Trophoblast cell (in vitro differentiated cells and primary cell): ENCODE measurements around the gene COL4A4. TPM values are rescaled to one million over a fixed set of nuclear protein-coding genes. Genes with fewer than 3 reads are reported as not detected.

Experiments
- DNase-seq, 2 donors: peaks; one replicate each; pipeline ENCODE4 v3.0.0-alpha.2; 2016
- H2AFZ ChIP-seq: 2 replicates; pipeline ENCODE4 v1.6.1; 2013; ENCODE audit warnings: low read length, moderate library complexity, mild to moderate bottlenecking; ENCODE audit not compliant: insufficient read depth, poor library complexity
- H2AK5ac ChIP-seq: 2 replicates; pipeline ENCODE4 v1.6.1; 2013; ENCODE audit warnings: mild to moderate bottlenecking, low read length
- H2BK120ac ChIP-seq: 2 replicates; pipeline ENCODE4 v1.6.1; 2013; ENCODE audit warnings: low read length, mild to moderate bottlenecking, moderate library complexity; ENCODE audit not compliant: insufficient read depth, poor library complexity
- H2BK12ac ChIP-seq: 2 replicates; pipeline ENCODE4 v1.6.1; 2013; ENCODE audit warnings: mild to moderate bottlenecking, low read length, moderate library complexity
- H2BK5ac ChIP-seq: 2 replicates; pipeline ENCODE4 v1.6.1; 2013; ENCODE audit warnings: low read length, low read depth, moderate library complexity, mild to moderate bottlenecking; ENCODE audit not compliant: poor library complexity
- H3K14ac ChIP-seq: 2 replicates; pipeline ENCODE4 v1.6.1; 2013; ENCODE audit warnings: mild to moderate bottlenecking, low read length
- H3K18ac ChIP-seq: 2 replicates; pipeline ENCODE4 v1.6.1; 2013; ENCODE audit warnings: mild to moderate bottlenecking, low read length
- H3K23ac ChIP-seq: 2 replicates; pipeline ENCODE4 v1.6.1; 2013; ENCODE audit warnings: low read length
- H3K27ac ChIP-seq: 2 replicates; pipeline ENCODE4 v1.5.1; 2013; ENCODE audit warnings: low read depth, mild to moderate bottlenecking, inconsistent platforms, low read length, moderate library complexity
- H3K27me3 ChIP-seq: 2 replicates; pipeline ENCODE4 v1.6.1; 2013; ENCODE audit warnings: inconsistent platforms, mild to moderate bottlenecking, low read length, moderate library complexity; ENCODE audit not compliant: insufficient read depth
- H3K36me3 ChIP-seq, 2 experiments: 1 replicate in 1 of 2; 2 replicates in 1 of 2; pipeline ENCODE4 v1.6.1; 2013; ENCODE audit warnings: low read length in 2 of 2, mild to moderate bottlenecking in 2 of 2, moderate library complexity in 1 of 2; ENCODE audit not compliant: insufficient read depth in 2 of 2, control insufficient read depth in 1 of 2
- H3K4ac ChIP-seq: 2 replicates; pipeline ENCODE4 v1.6.1; 2013; ENCODE audit warnings: low read depth, mild to moderate bottlenecking, low read length, moderate library complexity
- H3K4me1 ChIP-seq, 2 experiments: 1 replicate in 1 of 2; 2 replicates in 1 of 2; pipeline ENCODE4 v1.6.1; 2013; ENCODE audit warnings: low read length in 2 of 2, mild to moderate bottlenecking in 2 of 2, moderate library complexity in 1 of 2; ENCODE audit not compliant: insufficient read depth in 2 of 2, control insufficient read depth in 1 of 2
- H3K4me2 ChIP-seq: 2 replicates; pipeline ENCODE4 v1.6.1; 2013; ENCODE audit warnings: inconsistent platforms, mild to moderate bottlenecking, low read length, moderate library complexity
- H3K4me3 ChIP-seq: 2 replicates; pipeline ENCODE4 v1.5.1; 2013; ENCODE audit warnings: mild to moderate bottlenecking, low read depth, low read length, inconsistent platforms
- H3K79me1 ChIP-seq: one replicate; pipeline ENCODE4 v1.6.1; 2013; ENCODE audit warnings: low read length
- H3K79me2 ChIP-seq: 2 replicates; pipeline ENCODE4 v1.6.1; 2013; ENCODE audit warnings: low read length, mild to moderate bottlenecking; ENCODE audit not compliant: control insufficient read depth, insufficient read depth, poor library complexity
- H3K9ac ChIP-seq: 2 replicates; pipeline ENCODE4 v1.6.1; 2013; ENCODE audit warnings: mild to moderate bottlenecking, low read length
- H3K9me3 ChIP-seq: 2 replicates; pipeline ENCODE4 v1.6.1; 2013; ENCODE audit warnings: low read depth, mild to moderate bottlenecking, control low read depth, inconsistent platforms, low read length; ENCODE audit not compliant: insufficient read depth
- H4K12ac ChIP-seq: 2 replicates; pipeline ENCODE4 v1.6.1; 2013; ENCODE audit warnings: low read depth, mild to moderate bottlenecking, low read length, moderate library complexity
- H4K8ac ChIP-seq: 2 replicates; pipeline ENCODE4 v1.6.1; 2013; ENCODE audit warnings: low read depth, mild to moderate bottlenecking, low read length, moderate library complexity
- H4K91ac ChIP-seq: one replicate; pipeline ENCODE4 v1.6.1; 2013; ENCODE audit warnings: low read depth, mild to moderate bottlenecking, low read length, moderate library complexity
- WGBS: extraction: QIAGEN DNeasy Blood & Tissue Kit; methylation state at CpG from one replicate; pipeline ENCODE4 v1.1.7; 2013; ENCODE audit warnings: missing lambda C conversion rate; ENCODE audit not compliant: insufficient read length, insufficient coverage; ENCODE audit errors: extremely low coverage; 5-methylcytosine and 5-hydroxymethylcytosine counted together
- polyA plus RNA-seq: library from polyadenylated mRNA; stranded (reverse); fragments of 200-250 nt; gene quantifications from 2 replicates; pipeline ENCODE4 v1.2.3, GENCODE V29; 2013

The COL4A4 gene
- 0.05 and 0.06 TPM in 2 replicates for polyA plus RNA-seq

- peak within 1 kb of the TSS; percentile 95 for H3K4me2 ChIP-seq
- peak within 1 kb of the TSS; percentile 63 for H3K4me3 ChIP-seq
- no peaks in the 10 kb centered on the region for H3K79me2 ChIP-seq
- H3K9ac ChIP-seq = no peak within 1 kb of the TSS
- no peak within 1 kb of the TSS for H3K14ac ChIP-seq
- H4K91ac ChIP-seq = no peak within 1 kb of the TSS
- H3K18ac ChIP-seq = no peak within 1 kb of the TSS
- H3K9me3 ChIP-seq = no peaks in the 10 kb centered on the region
- H2AK5ac ChIP-seq = no peak within 1 kb of the TSS
- no peak within 1 kb of the TSS for H3K23ac ChIP-seq
- no peaks in the 10 kb centered on the region for H3K79me1 ChIP-seq
- H3K27me3 ChIP-seq = peaks cover 28% of the 10 kb centered on the region
- no peak within 1 kb of the TSS for H3K27ac ChIP-seq
- H2AFZ ChIP-seq = peak within 1 kb of the TSS; percentile 78
- no peak within 1 kb of the TSS for H4K8ac ChIP-seq
- H4K12ac ChIP-seq = no peak within 1 kb of the TSS
- no peak within 1 kb of the TSS for H2BK120ac ChIP-seq
- no peak within 1 kb of the TSS for H2BK12ac ChIP-seq
- no CpG with 5 or more reads among the region's 77 CpGs for WGBS
- DNase-seq = peak in 1 of 2 donors; percentile 18
- peaks cover 12 to 15% of the 10 kb centered on the region in 2 experiments for H3K4me1 ChIP-seq
- no peaks in the 10 kb centered on the region for H3K36me3 ChIP-seq
- no peak within 1 kb of the TSS for H2BK5ac ChIP-seq
- no peak within 1 kb of the TSS for H3K4ac ChIP-seq
Observed at GRCh38 chr2:227163998-227164762, at the start of gene COL4A4, which contains the start of gene COL4A3. Gene COL4A4, minus strand, starts transcription at chr2:227164205. Its CDS starts 16,722 bp downstream, at chr2:227147483. Gene COL4A3, plus strand, starts transcription at chr2:227164624. Its CDS starts 103 bp downstream, at chr2:227164727.

GRCh38 chr2:227207573-227207972 lies 43.6 kb upstream of the COL4A4 start:
- Histone ChIP-seq H3K79me2 (no peaks in the 10 kb centered on the region), H3K9ac (no peak overlapping the region), H3K27ac (no peak overlapping the region), H2AK5ac (no peak overlapping the region), H2BK5ac (no peak overlapping the region), H4K12ac (no peak overlapping the region), H3K4me2 (no peak overlapping the region), H3K18ac (no peak overlapping the region), H3K9me3 (no peaks in the 10 kb centered on the region), H3K27me3 (no peaks in the 10 kb centered on the region), H3K79me1 (no peaks in the 10 kb centered on the region), H2BK12ac (no peak overlapping the region), H2BK120ac (no peak overlapping the region), H3K36me3 (no peaks in the 10 kb centered on the region), H3K4ac (no peak overlapping the region), H2AFZ (no peak overlapping the region), H3K23ac (no peak overlapping the region), H3K14ac (no peak overlapping the region), H3K4me3 (no peak overlapping the region), H4K91ac (no peak overlapping the region), H4K8ac (no peak overlapping the region), H3K4me1 (peaks cover 0 to 5% of the 10 kb centered on the region in 2 experiments)
- DNase-seq = no peak
- WGBS = no CpG with 5 or more reads among the region's 2 CpGs

GRCh38 chr2:227206406-227206805 lies 42.4 kb upstream of the COL4A4 start:
- H3K79me2 ChIP-seq = no peaks in the 10 kb centered on the region
- no peak overlapping the region for H2BK120ac ChIP-seq
- no peak overlapping the region for H3K4ac ChIP-seq
- no peak overlapping the region for H3K4me2 ChIP-seq
- no peak overlapping the region for H3K23ac ChIP-seq
- H3K79me1 ChIP-seq = no peaks in the 10 kb centered on the region
- no peak overlapping the region for H2BK12ac ChIP-seq
- no peak overlapping the region for H4K91ac ChIP-seq
- no peak overlapping the region for H3K14ac ChIP-seq
- H2AFZ ChIP-seq = no peak overlapping the region
- H3K27me3 ChIP-seq = no peaks in the 10 kb centered on the region
- H3K9ac ChIP-seq = no peak overlapping the region
- H3K36me3 ChIP-seq = no peaks in the 10 kb centered on the region
- H3K27ac ChIP-seq = no peak overlapping the region
- H2AK5ac ChIP-seq = no peak overlapping the region
- no CpG with 5 or more reads among the region's 9 CpGs for WGBS
- no peak overlapping the region for H3K4me3 ChIP-seq
- no peak overlapping the region for H4K12ac ChIP-seq
- no peak overlapping the region for H4K8ac ChIP-seq
- H3K4me1 ChIP-seq = peaks cover 0 to 5% of the 10 kb centered on the region in 2 experiments
- H3K9me3 ChIP-seq = no peaks in the 10 kb centered on the region
- no peak overlapping the region for H3K18ac ChIP-seq
- no peak overlapping the region for H2BK5ac ChIP-seq
- DNase-seq = no peak

- no peak for DNase-seq
- Histone ChIP-seq H3K79me1 (no peaks in the 10 kb centered on the region), H3K4me2 (no peak overlapping the region), H3K4ac (no peak overlapping the region), H3K27me3 (no peaks in the 10 kb centered on the region), H3K36me3 (no peaks in the 10 kb centered on the region), H4K12ac (no peak overlapping the region), H3K23ac (no peak overlapping the region), H3K27ac (no peak overlapping the region), H3K18ac (no peak overlapping the region), H3K4me1 (peaks cover 0 to 5% of the 10 kb centered on the region in 2 experiments), H3K9me3 (no peaks in the 10 kb centered on the region), H3K4me3 (no peak overlapping the region), H3K14ac (no peak overlapping the region), H4K91ac (no peak overlapping the region), H2BK120ac (no peak overlapping the region), H4K8ac (no peak overlapping the region), H3K9ac (no peak overlapping the region), H2BK12ac (no peak overlapping the region), H3K79me2 (no peaks in the 10 kb centered on the region), H2AK5ac (no peak overlapping the region), H2BK5ac (no peak overlapping the region), H2AFZ (no peak overlapping the region)
- 100% methylated on average over 1 of the region's 4 CpGs for WGBS
Observed at GRCh38 chr2:227205701-227206100, 41.7 kb upstream of the COL4A4 start.
